Heart left ventricle (tissue), 16 donors: Measurements from ENCODE around the gene SYNDIG1. TPM values are rescaled to one million over a fixed set of nuclear protein-coding genes. Genes with fewer than 3 reads are reported as not detected.

Experiments
- ATAC-seq, 4 donors: fragments of 200-7000 bp; cut with Tn5 transposase; one replicate each; pipeline ENCODE4 v1.9.1; 2020 to 2022; ENCODE audit warnings: moderate library complexity in 4 of 4, mild to moderate bottlenecking in 3 of 4, moderate number of reproducible peaks in 1 of 4
- DNase-seq, 5 donors: peaks; one replicate each; pipeline ENCODE4 v3.0.0-alpha.2; 2020
- H3K27ac ChIP-seq, 12 donors: fragments of 200-600 bp; sonication (generic) in 4 of 12; one replicate each; pipeline versions ENCODE4 v1.5.0 to v1.8.0; 2016 to 2022; ENCODE audit warnings: mild to moderate bottlenecking in 2 of 12
- H3K27me3 ChIP-seq, 9 donors: fragments of 200-600 bp; sonication (generic) in 2 of 9; one replicate each; pipeline versions ENCODE4 v1.5.1 to v1.8.0; 2016 to 2022; ENCODE audit warnings: mild to moderate bottlenecking in 3 of 9
- H3K36me3 ChIP-seq, 9 donors: fragments of 200-600 bp; sonication (generic) in 2 of 9; one replicate each; pipeline versions ENCODE4 v1.5.0 to v1.8.0; 2018 to 2022; ENCODE audit warnings: mild to moderate bottlenecking in 2 of 9
- H3K4me1 ChIP-seq, 12 donors: fragments of 200-600 bp; sonication (generic) in 4 of 12; one replicate each; pipeline versions ENCODE4 v1.5.0 to v1.8.0; 2016 to 2022; ENCODE audit warnings: mild to moderate bottlenecking in 3 of 12
- H3K4me3 ChIP-seq, 12 donors: fragments of 200-600 bp; sonication (generic) in 4 of 12; one replicate each; pipeline versions ENCODE4 v1.5.0 to v1.8.0; 2017 to 2022; ENCODE audit warnings: mild to moderate bottlenecking in 9 of 12, moderate library complexity in 4 of 12
- H3K9me3 ChIP-seq, 12 donors: fragments of 200-600 bp; sonication (generic) in 4 of 12; one replicate each; pipeline versions ENCODE4 v1.5.0 to v1.8.0; 2016 to 2022; ENCODE audit warnings: mild to moderate bottlenecking in 1 of 12
- CTCF ChIP-seq, 12 donors: fragments of 200-600 bp; sonication (generic) in 4 of 12; IDR thresholded peaks; one replicate each; pipeline versions ENCODE4 v1.5.0 to v1.8.0; 2018 to 2022; ENCODE audit warnings: antibody characterized with exemption in 12 of 12, mild to moderate bottlenecking in 5 of 12
- POLR2A ChIP-seq, 2 donors: fragments of 450-650 bp; IDR thresholded peaks; one replicate each; pipeline ENCODE4 v1.6.1; 2017; ENCODE audit warnings: antibody characterized with exemption in 2 of 2, mild to moderate bottlenecking in 2 of 2, moderate library complexity in 2 of 2
- WGBS, 4 donors: extraction: QIAGEN DNeasy Blood & Tissue Kit in 2 of 4; methylation state at CpG; one replicate each; pipeline versions ENCODE4 v1.1.5 to v1.1.7; 2013 to 2018; 5-methylcytosine and 5-hydroxymethylcytosine counted together
- intact Hi-C, 10 donors: fragments of 100-400 bp; cut with DNase I; formaldehyde crosslinking; loops; one replicate each; pipeline versions ENCODE4 v1.11.1 to v1.14.2; 2022
- polyA plus RNA-seq, 2 donors: library from polyadenylated mRNA; stranded (reverse); fragments of 200-250 nt; gene quantifications; one replicate each; pipeline ENCODE4 v1.2.3, GENCODE V29; 2013
- total RNA-seq, 9 donors: library from RNA; depleted of rRNA in 2 of 9; stranded (reverse); fragments of >200 nt in 2 of 9; fragmentation: NEBNext Ultra II Directional in 3 of 9; extraction: Animal tissue kit (Norgen Biotek cat#: 25700) in 3 of 9; gene quantifications; one replicate each; pipeline versions ENCODE4 v1.1.0 to v1.2.4, GENCODE V29; 2016 to 2023
- donor health status: ischemic (EF 13 %, LVEDD 7.1; RV severe dilation, severe dysfunction).
- donor health status: healthy with polysubstance abuse.
- donor health status: DM: no; HTN: yes; CAD: no.
- donor health status: DM: no; HTN: no; CAD: no.
- donor health status: ischemic (EF 25% LVEDD 6.9; RV normal size, moderate dysfunction).
- donor health status: ischemic (EF 25% LVEDD 5.7; RV mildly dilated, moderate dysfunction).
- donor health status: healthy.
- donor health status: DM: yes; HTN: yes; CAD: no.
- donor health status: ischemic (EF 35%, LVEDD 5.7; RV mildly dilated, moderate dysfunction).
- donor health status: nonischemic (EF 11% LVEDD 7.7; RV severe dilation, severe dysfunction).
- donor health status: DM: yes; HTN: yes; CAD: no.
- donor health status: PGD.
- donor health status: ischemic (EF 29% LVEDD 5.4; RV normal size, mild dysfunction).
- donor health status: nonischemic (EF 23%, LVEDD 6.1; RV moderate dilation, normal function).

The SYNDIG1 gene
- total and polyA plus RNA-seq, 11 donors = 8.4 to 41.8 (median 23.0) TPM

GRCh38 chr20:24455081-24455480, 14.3 kb upstream of the SYNDIG1 start:
- H3K4me1 ChIP-seq = peaks cover 0 to 6% (median 0%) of the 10 kb centered on the region in 12 donors
- no peaks in the 10 kb centered on the region for H3K9me3 ChIP-seq
- no peak overlapping the region for H3K27ac ChIP-seq
- H3K27me3 ChIP-seq = peaks cover 0 to 16% (median 0%) of the 10 kb centered on the region in 9 donors
- TF ChIP-seq CTCF (IDR thresholded peaks at IDR 0.05) (no peak), POLR2A (IDR thresholded peaks at IDR 0.05) (no peak)
- H3K4me3 ChIP-seq = no peak overlapping the region
- no peaks in the 10 kb centered on the region for H3K36me3 ChIP-seq
- DNase-seq (no peak), ATAC-seq (no peak)
- 58 to 69% (median 61%) methylated on average over 6 of the region's 6 CpGs for WGBS, 4 donors
- intact Hi-C loops = no loop called here

- ATAC-seq = no peak
- intact Hi-C loops = no loop called here
- no peak overlapping the region for H3K4me3 ChIP-seq
- H3K36me3 ChIP-seq = no peaks in the 10 kb centered on the region
- H3K27me3 ChIP-seq = peaks cover 0 to 16% (median 0%) of the 10 kb centered on the region in 9 donors
- 41 to 72% (median 64%) methylated on average over 3 of the region's 3 CpGs for WGBS, 4 donors
- no peak overlapping the region for H3K27ac ChIP-seq
- peaks cover 0 to 6% (median 0%) of the 10 kb centered on the region in 12 donors for H3K4me1 ChIP-seq
- DNase-seq = no peak
- no peaks in the 10 kb centered on the region for H3K9me3 ChIP-seq
- no peak for TF ChIP-seq CTCF (IDR thresholded peaks at IDR 0.05)
- TF ChIP-seq POLR2A (IDR thresholded peaks at IDR 0.05) = no peak
Measured at GRCh38 chr20:24456398-24456781, 13.0 kb upstream of the SYNDIG1 start.

GRCh38 chr20:24458436-24458835, 11.0 kb upstream of the SYNDIG1 start:
- intact Hi-C loops = no loop called here
- DNase-seq (peak in 2 of 5 donors; percentile 16 to 54), ATAC-seq (peak in 3 of 4 donors; percentile 81 to 92 (median 81))
- Histone ChIP-seq H3K9me3 (no peaks in the 10 kb centered on the region), H3K4me3 (no peak overlapping the region), H3K27me3 (peaks cover 0 to 16% (median 0%) of the 10 kb centered on the region in 9 donors), H3K27ac (no peak overlapping the region), H3K36me3 (no peaks in the 10 kb centered on the region), H3K4me1 (peaks cover 0 to 6% (median 0%) of the 10 kb centered on the region in 12 donors)
- TF ChIP-seq POLR2A (IDR thresholded peaks at IDR 0.05) (no peak), CTCF (IDR thresholded peaks at IDR 0.05) (no peak)
- 29 to 47% (median 37%) methylated on average over 2 of the region's 2 CpGs for WGBS, 4 donors

GRCh38 chr20:24459733-24460132, 9.7 kb upstream of the SYNDIG1 start:
- H3K4me1 ChIP-seq = peaks cover 0 to 11% (median 0%) of the 10 kb centered on the region in 12 donors
- intact Hi-C loops = loop anchor here in 1 of 10 donors (10.0 kb wide), 1 partner anchor 325 kb away; no protein-coding TSS in a partner anchor
- no peaks in the 10 kb centered on the region for H3K36me3 ChIP-seq
- no peak for DNase-seq
- peaks cover 0 to 15% (median 0%) of the 10 kb centered on the region in 9 donors for H3K27me3 ChIP-seq
- no peak overlapping the region for H3K27ac ChIP-seq
- TF ChIP-seq POLR2A (IDR thresholded peaks at IDR 0.05) (no peak), CTCF (IDR thresholded peaks at IDR 0.05) (no peak)
- H3K4me3 ChIP-seq = no peak overlapping the region
- 84 to 95% (median 93%) methylated on average over 2 of the region's 2 CpGs for WGBS, 4 donors
- H3K9me3 ChIP-seq = no peaks in the 10 kb centered on the region
- no peak for ATAC-seq
